IPS-11a (cell line): ENCODE data around the gene SUSD6.
"Not testable (repeated sequence)": the region's sequence is repeated elsewhere in the genome, so short reads cannot be mapped to it uniquely, and the experiment has no call there.

Experiments used
- H3K4me3 ChIP-seq: one replicate; pipeline ENCODE4 v1.5.1; 2013; ENCODE audit warnings: low read depth, low read length, control low read depth

SUSD6 gene

GRCh38 chr14:69647642-69648041 lies 36.2 kb downstream of the SUSD6 start:
- not testable (repeated sequence) for H3K4me3 ChIP-seq

- no peak overlapping the region for H3K4me3 ChIP-seq
These were observed 37.4 kb downstream of the SUSD6 start for GRCh38 chr14:69648480-69649451.

GRCh38 chr14:69650948-69651369 lies 39.6 kb downstream of the SUSD6 start:
- no peak overlapping the region for H3K4me3 ChIP-seq

- no peak overlapping the region for H3K4me3 ChIP-seq
These were observed 40.3 kb downstream of the SUSD6 start for GRCh38 chr14:69651664-69652063.

GRCh38 chr14:69652942-69653684 lies 41.7 kb downstream of the SUSD6 start:
- H3K4me3 ChIP-seq: no peak overlapping the region

GRCh38 chr14:69654116-69654515 lies 42.7 kb downstream of the SUSD6 start:
- no peak overlapping the region for H3K4me3 ChIP-seq

- no peak overlapping the region for H3K4me3 ChIP-seq
These were observed 46.6 kb downstream of the SUSD6 start for GRCh38 chr14:69657950-69658355.

- H3K4me3 ChIP-seq: no peak overlapping the region
These were observed 47.4 kb downstream of the SUSD6 start for GRCh38 chr14:69658664-69659261.

- H3K4me3 ChIP-seq: no peak overlapping the region
These were observed 49.2 kb downstream of the SUSD6 start for GRCh38 chr14:69660344-69661193.

GRCh38 chr14:69661194-69661537 lies 49.8 kb downstream of the SUSD6 start:
- H3K4me3 ChIP-seq: no peak overlapping the region

- no peak overlapping the region for H3K4me3 ChIP-seq
These were observed 51.4 kb downstream of the SUSD6 start for GRCh38 chr14:69662636-69663299.

GRCh38 chr14:69663300-69663643 lies 51.9 kb downstream of the SUSD6 start:
- H3K4me3 ChIP-seq: no peak overlapping the region

- no peak overlapping the region for H3K4me3 ChIP-seq
These were observed 52.9 kb downstream of the SUSD6 start for GRCh38 chr14:69664265-69664664.

GRCh38 chr14:69664865-69665526 lies 53.6 kb downstream of the SUSD6 start:
- H3K4me3 ChIP-seq: no peak overlapping the region

GRCh38 chr14:69665631-69666030 lies 54.2 kb downstream of the SUSD6 start:
- H3K4me3 ChIP-seq: no peak overlapping the region

- H3K4me3 ChIP-seq: no peak overlapping the region
These were observed 54.7 kb downstream of the SUSD6 start for GRCh38 chr14:69666112-69666511.

GRCh38 chr14:69666690-69667211 lies 55.4 kb downstream of the SUSD6 start:
- H3K4me3 ChIP-seq: no peak overlapping the region

- H3K4me3 ChIP-seq: no peak overlapping the region
These were observed 56.5 kb downstream of the SUSD6 start for GRCh38 chr14:69667938-69668335.

GRCh38 chr14:69669375-69669774 lies 58.0 kb downstream of the SUSD6 start:
- no peak overlapping the region for H3K4me3 ChIP-seq
